ENCODE measurements around the gene PBXIP1.

DNA sequence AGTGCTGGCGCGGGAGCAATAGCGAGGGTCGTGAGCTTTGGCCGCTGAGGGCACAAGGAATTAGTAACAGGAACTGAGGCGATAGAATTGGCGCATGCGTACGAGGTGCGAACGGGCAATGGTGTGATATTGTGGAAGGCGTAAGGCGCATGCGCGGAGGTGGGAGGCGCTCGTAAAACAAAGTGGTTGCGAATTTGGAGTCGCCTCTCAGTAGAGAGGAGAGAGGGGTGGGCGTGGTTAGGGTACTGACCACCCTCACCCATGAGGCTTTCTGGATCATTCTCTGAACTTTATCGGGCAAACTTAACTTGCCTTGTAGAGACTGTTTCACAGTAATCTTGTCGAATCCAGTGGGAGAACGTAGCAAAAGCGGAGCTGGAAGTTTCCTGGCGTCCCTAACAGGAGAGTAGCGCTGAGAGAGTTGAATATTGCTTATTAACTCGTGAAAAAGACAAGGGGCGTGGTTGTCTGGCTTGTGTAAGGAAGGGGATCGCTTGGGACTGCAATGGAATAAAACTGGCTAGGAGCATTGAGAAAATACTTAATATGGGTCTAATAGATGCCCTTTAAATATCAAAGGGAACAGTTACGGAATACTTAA, 19.0 kb upstream of the PBXIP1 start:
- TF ChIP-seq, protein P1, sequence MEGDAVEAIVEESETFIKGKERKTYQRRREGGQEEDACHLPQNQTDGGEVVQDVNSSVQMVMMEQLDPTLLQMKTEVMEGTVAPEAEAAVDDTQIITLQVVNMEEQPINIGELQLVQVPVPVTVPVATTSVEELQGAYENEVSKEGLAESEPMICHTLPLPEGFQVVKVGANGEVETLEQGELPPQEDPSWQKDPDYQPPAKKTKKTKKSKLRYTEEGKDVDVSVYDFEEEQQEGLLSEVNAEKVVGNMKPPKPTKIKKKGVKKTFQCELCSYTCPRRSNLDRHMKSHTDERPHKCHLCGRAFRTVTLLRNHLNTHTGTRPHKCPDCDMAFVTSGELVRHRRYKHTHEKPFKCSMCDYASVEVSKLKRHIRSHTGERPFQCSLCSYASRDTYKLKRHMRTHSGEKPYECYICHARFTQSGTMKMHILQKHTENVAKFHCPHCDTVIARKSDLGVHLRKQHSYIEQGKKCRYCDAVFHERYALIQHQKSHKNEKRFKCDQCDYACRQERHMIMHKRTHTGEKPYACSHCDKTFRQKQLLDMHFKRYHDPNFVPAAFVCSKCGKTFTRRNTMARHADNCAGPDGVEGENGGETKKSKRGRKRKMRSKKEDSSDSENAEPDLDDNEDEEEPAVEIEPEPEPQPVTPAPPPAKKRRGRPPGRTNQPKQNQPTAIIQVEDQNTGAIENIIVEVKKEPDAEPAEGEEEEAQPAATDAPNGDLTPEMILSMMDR (IDR thresholded peaks at IDR 0.05; ENCODE audit: low read depth, low read length): no peak
- no peak for TF ChIP-seq EZH2phosphoT487 (IDR thresholded peaks at IDR 0.05; ENCODE audit: low read depth)

Data from OCI-LY3 (cell line).